IMR-90 (cell line): ENCODE measurements around the gene RPL21. TPM values are rescaled to one million over a fixed set of nuclear protein-coding genes. Genes with fewer than 3 reads are reported as not detected.

Source experiments
- ATAC-seq: fragments of 200-7000 bp; cut with Tn5 transposase; 2 replicates; pipeline ENCODE4 v1.9.1; 2020; ENCODE audit warnings: low read depth, mild to moderate bottlenecking, moderate library complexity
- BruUV-seq: library from RNA; stranded (reverse); fragments of 400-500 nt; replicated peaks from 2 replicates; lab custom pipeline; 2021; lab: Mats Ljungman, UMichigan
- CTCF ChIA-PET: fragments of 300-600 bp; formaldehyde crosslinking; extraction: SDS; loops from one replicate; lab custom pipeline; 2021; ENCODE audit warnings: antibody characterized with exemption; lab: Yijun Ruan, JAX
- POLR2A ChIA-PET: fragments of 300-600 bp; sonication (Branson Sonifier 250); formaldehyde crosslinking; loops from one replicate; lab custom pipeline; 2022; ENCODE audit warnings: antibody characterized with exemption; ENCODE audit not compliant: unreplicated experiment; lab: Charles Lee
- DNase-seq: peaks from one replicate; pipeline ENCODE4 v3.0.0; 2013
- H2AFZ ChIP-seq: replicated peaks from 2 replicates; pipeline ENCODE3; 2013; ENCODE audit warnings: low read length, mild to moderate bottlenecking; ENCODE audit not compliant: poor library complexity
- H2AK5ac ChIP-seq: 2 replicates; pipeline ENCODE4 v1.6.1; 2013; ENCODE audit warnings: low read depth, low read length, inconsistent platforms
- H2AK9ac ChIP-seq: replicated peaks from 2 replicates; pipeline ENCODE3; 2013; ENCODE audit warnings: mild to moderate bottlenecking, low read depth, low read length, moderate library complexity; ENCODE audit not compliant: poor library complexity
- H2BK120ac ChIP-seq: 2 replicates; pipeline ENCODE4 v1.6.1; 2013; ENCODE audit warnings: low read depth, low read length, inconsistent platforms
- H2BK15ac ChIP-seq: 3 replicates; pipeline ENCODE4 v1.6.1; 2013; ENCODE audit warnings: low read depth, low read length, inconsistent platforms
- H2BK20ac ChIP-seq: 2 replicates; pipeline ENCODE4 v1.6.1; 2013; ENCODE audit warnings: low read depth, mild to moderate bottlenecking, inconsistent platforms, low read length, moderate library complexity
- H2BK5ac ChIP-seq: 2 replicates; pipeline ENCODE4 v1.6.1; 2013; ENCODE audit warnings: mild to moderate bottlenecking, low read depth, low read length, inconsistent platforms; ENCODE audit not compliant: poor library complexity, severe bottlenecking
- H3K14ac ChIP-seq: replicated peaks from 2 replicates; pipeline ENCODE4 v1.6.1; 2013; ENCODE audit warnings: low read depth, low read length, inconsistent platforms
- H3K18ac ChIP-seq: 2 replicates; pipeline ENCODE4 v1.6.1; 2013; ENCODE audit warnings: low read depth, low read length, control low read depth
- H3K23ac ChIP-seq: 2 replicates; pipeline ENCODE4 v1.6.1; 2013; ENCODE audit warnings: low read depth, low read length, inconsistent platforms
- H3K27ac ChIP-seq: 2 replicates; pipeline ENCODE4 v1.5.1; 2013; ENCODE audit warnings: mild to moderate bottlenecking, control low read depth, low read length; ENCODE audit not compliant: insufficient read depth
- H3K27me3 ChIP-seq: 2 replicates; pipeline ENCODE4 v1.6.1; 2013; ENCODE audit warnings: low read length; ENCODE audit not compliant: control insufficient read depth, insufficient read depth
- H3K36me3 ChIP-seq: 2 replicates; pipeline ENCODE4 v1.6.1; 2013; ENCODE audit warnings: low read length, mixed read lengths; ENCODE audit not compliant: control insufficient read depth, insufficient read depth
- H3K4ac ChIP-seq: 2 replicates; pipeline ENCODE4 v1.6.1; 2013; ENCODE audit warnings: low read depth, low read length, inconsistent platforms
- H3K4me1 ChIP-seq: 2 replicates; pipeline ENCODE4 v1.6.1; 2013; ENCODE audit warnings: low read length, mixed read lengths; ENCODE audit not compliant: control insufficient read depth, insufficient read depth
- H3K4me2 ChIP-seq: 2 replicates; pipeline ENCODE4 v1.6.1; 2013; ENCODE audit warnings: low read depth, mild to moderate bottlenecking, control low read depth, low read length, moderate library complexity
- H3K4me3 ChIP-seq: 2 replicates; pipeline ENCODE4 v1.5.1; 2013; ENCODE audit warnings: low read depth, mild to moderate bottlenecking, control low read depth, low read length, moderate library complexity; ENCODE audit not compliant: insufficient read depth
- H3K56ac ChIP-seq: 2 replicates; pipeline ENCODE4 v1.6.1; 2013; ENCODE audit warnings: low read length, inconsistent platforms; ENCODE audit not compliant: insufficient read depth; ENCODE audit errors: extremely low read depth
- H3K79me1 ChIP-seq, 2 experiments: 2 replicates each; pipeline ENCODE4 v1.6.1; 2013; ENCODE audit warnings: low read length in 2 of 2, inconsistent platforms in 1 of 2, low read depth in 1 of 2
- H3K9ac ChIP-seq: 2 replicates; pipeline ENCODE4 v1.6.1; 2013; ENCODE audit warnings: low read depth, low read length, control low read depth
- H3K9me1 ChIP-seq: 2 replicates; pipeline ENCODE4 v1.6.1; 2013; ENCODE audit warnings: low read length, inconsistent platforms; ENCODE audit not compliant: insufficient read depth
- H3K9me3 ChIP-seq: 2 replicates; pipeline ENCODE4 v1.6.1; 2013; ENCODE audit warnings: low read length; ENCODE audit not compliant: control insufficient read depth, insufficient read depth
- H4K20me1 ChIP-seq: 2 replicates; pipeline ENCODE4 v1.6.1; 2013; ENCODE audit warnings: low read length, inconsistent platforms; ENCODE audit not compliant: insufficient read depth
- H4K5ac ChIP-seq: 2 replicates; pipeline ENCODE4 v1.6.1; 2013; ENCODE audit warnings: mild to moderate bottlenecking, low read depth, low read length, control low read depth
- H4K8ac ChIP-seq, 2 experiments: 2 replicates each; pipeline ENCODE4 v1.6.1; 2013; ENCODE audit warnings: low read depth in 2 of 2, low read length in 2 of 2, control low read depth in 1 of 2, inconsistent platforms in 1 of 2
- H4K91ac ChIP-seq: 2 replicates; pipeline ENCODE4 v1.6.1; 2013; ENCODE audit warnings: low read depth, low read length, inconsistent platforms; ENCODE audit not compliant: insufficient read depth
- BHLHE40 ChIP-seq: fragments of 150-350 bp; IDR thresholded peaks from 2 replicates; pipeline ENCODE4 v1.6.1; 2016; ENCODE audit warnings: mild to moderate bottlenecking, low read depth, low read length
- CEBPB ChIP-seq: IDR thresholded peaks from 2 replicates; pipeline ENCODE4 v1.6.1; 2012; ENCODE audit warnings: low read depth, low read length, improper control_type of control experiment
- CHD1 ChIP-seq: IDR thresholded peaks from 2 replicates; pipeline ENCODE4 v1.6.1; 2012; ENCODE audit warnings: low read depth, low read length, improper control_type of control experiment
- FOS ChIP-seq: fragments of 150-350 bp; IDR thresholded peaks from 2 replicates; pipeline ENCODE4 v1.6.1; 2016; ENCODE audit warnings: low read depth, low read length
- MAFK ChIP-seq: IDR thresholded peaks from 2 replicates; pipeline ENCODE4 v1.6.1; 2012; ENCODE audit warnings: low read depth, low read length, improper control_type of control experiment
- MXI1 ChIP-seq: IDR thresholded peaks from 2 replicates; pipeline ENCODE4 v1.6.1; 2012; ENCODE audit warnings: low read depth, mild to moderate bottlenecking, low read length, moderate library complexity, borderline replicate concordance
- NFE2L2 ChIP-seq: fragments of 150-350 bp; IDR thresholded peaks from 2 replicates; pipeline ENCODE4 v1.6.1; 2016; ENCODE audit warnings: low read depth, mild to moderate bottlenecking, low read length
- POLR2A ChIP-seq: IDR thresholded peaks from 2 replicates; pipeline ENCODE4 v1.6.1; 2012; ENCODE audit warnings: mild to moderate bottlenecking, low read depth, low read length
- RAD21 ChIP-seq: IDR thresholded peaks from 2 replicates; pipeline ENCODE4 v1.6.1; 2012; ENCODE audit warnings: low read length, improper control_type of control experiment
- RCOR1 ChIP-seq: IDR thresholded peaks from 2 replicates; pipeline ENCODE4 v1.6.1; 2012; ENCODE audit warnings: mild to moderate bottlenecking, low read length, improper control_type of control experiment; ENCODE audit not compliant: insufficient replicate concordance
- RFX5 ChIP-seq: IDR thresholded peaks from 2 replicates; pipeline ENCODE4 v1.8.0; 2012; ENCODE audit warnings: low read depth, mild to moderate bottlenecking, low read length, moderate library complexity
- SMC3 ChIP-seq: fragments of 150-350 bp; IDR thresholded peaks from 2 replicates; pipeline ENCODE4 v1.6.1; 2016; ENCODE audit warnings: low read depth, mild to moderate bottlenecking, antibody characterized with exemption, low read length, moderate library complexity
- WGBS, 2 experiments: methylation state at CpG; one replicate each; pipeline versions ENCODE4 v1.1.5 to v1.1.7; 2013; ENCODE audit warnings: missing lambda C conversion rate in 2 of 2; ENCODE audit not compliant: insufficient read length in 1 of 2; ENCODE audit errors: extremely low coverage in 2 of 2; 5-methylcytosine and 5-hydroxymethylcytosine counted together
- dilution Hi-C: fragments of 300-500 bp; cut with HindIII; formaldehyde crosslinking; loops from one replicate; pipeline ENCODE4 v1.14.3; 2018; ENCODE audit warnings: low sequenced_read_pairs; ENCODE audit not compliant: unreplicated experiment
- in situ Hi-C: fragments of 300-500 bp; cut with MboI; formaldehyde crosslinking; loops from 3 replicates; pipeline ENCODE4 v1.14.3; 2019; ENCODE audit warnings: low sequenced_read_pairs, inconsistent platforms, mixed read lengths
- intact Hi-C: fragments of 100-400 bp; cut with micrococcal nuclease; formaldehyde crosslinking; loops from 2 replicates; pipeline ENCODE4 v1.10.0; 2022
- polyA plus RNA-seq, 3 experiments: library from polyadenylated mRNA; depleted of rRNA; stranded (reverse); fragments of >200 nt; gene quantifications; 2 replicates each; pipeline ENCODE4 v1.2.3, GENCODE V29; 2012; ENCODE audit warnings: low replicate concordance in 1 of 3
- total RNA-seq: library from RNA; depleted of rRNA; stranded (reverse); fragments of >200 nt; gene quantifications from 2 replicates; pipeline ENCODE4 v1.2.3, GENCODE V29; 2012
- TF ChIP-seq, protein P1 (sequence below): fragments of 150-350 bp; IDR thresholded peaks from 2 replicates; pipeline ENCODE4 v1.6.1; 2017; ENCODE audit warnings: mild to moderate bottlenecking, antibody characterized with exemption, low read length, low read depth
- TF ChIP-seq, protein P2 (sequence below): conservative IDR thresholded peaks from 2 replicates; pipeline ENCODE4 v1.5.1; 2012; ENCODE audit warnings: mild to moderate bottlenecking, low read depth, low read length, improper control_type of control experiment
- TF ChIP-seq, protein P3 (sequence below): fragments of 150-350 bp; IDR thresholded peaks from 2 replicates; pipeline ENCODE4 v1.6.1; 2016; ENCODE audit warnings: low read depth, mild to moderate bottlenecking, low read length, moderate library complexity, borderline replicate concordance

RPL21 gene
- total and polyA plus RNA-seq, 2 of the 4 experiments (the other 2 are of a cell fraction): 912 to 1,160 TPM

- no peak for TF ChIP-seq RCOR1
Observed at GRCh38 chr13:27264181-27264580, 12.8 kb downstream of the RPL21 start (continued).

DNA sequence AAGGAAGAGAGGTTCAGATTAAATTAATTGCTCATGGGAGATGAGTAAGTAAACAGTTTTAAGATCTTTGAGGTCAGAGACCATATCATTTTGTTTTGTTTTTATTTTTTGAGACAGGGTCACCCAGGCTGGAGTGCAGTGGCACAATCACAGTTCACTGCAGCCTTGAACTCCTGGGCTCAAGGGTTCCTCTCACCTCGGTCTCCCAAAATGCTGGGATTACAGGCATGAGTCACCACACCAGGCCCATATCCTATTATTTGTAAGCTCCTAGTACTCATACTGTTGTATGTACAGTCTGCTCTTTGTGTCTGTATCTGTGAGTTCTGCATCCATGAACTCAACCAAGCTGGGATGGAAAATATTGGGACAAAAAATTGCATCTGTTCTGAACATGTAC, 13.3 kb downstream of the RPL21 start:
- WGBS, 2 experiments: no CpG with 5 or more reads among the region's 1 CpG
- in situ Hi-C loops (no loop called here), dilution Hi-C loops (no loop called here), intact Hi-C loops (no loop called here)
- Histone ChIP-seq H2BK5ac (no peak overlapping the region), H4K91ac (no peak overlapping the region), H2BK120ac (no peak overlapping the region), H2AK5ac (no peak overlapping the region), H3K27ac (no peak overlapping the region), H2BK15ac (no peak overlapping the region), H4K8ac (no peak overlapping the region), H3K79me1 (peaks cover 4 to 15% of the 10 kb centered on the region in 2 experiments; a peak in 3 of 4 replicates), H3K9ac (no peak overlapping the region), H4K5ac (no peak overlapping the region), H4K20me1 (peaks cover 4% of the 10 kb centered on the region; the same call in 1 of the 2 replicates), H2AFZ (no peak overlapping the region), H3K4me3 (no peak overlapping the region), H2AK9ac (no peak overlapping the region), H3K56ac (no peak overlapping the region), H3K18ac (no peak overlapping the region), H3K36me3 (peaks cover 6% of the 10 kb centered on the region), H3K9me3 (no peaks in the 10 kb centered on the region), H2BK20ac (no peak overlapping the region), H3K4ac (no peak overlapping the region), H3K14ac (no peak overlapping the region), H3K27me3 (no peaks in the 10 kb centered on the region), H3K23ac (no peak overlapping the region), H3K9me1 (peaks cover 4% of the 10 kb centered on the region), H3K4me2 (no peak overlapping the region), H3K4me1 (peaks cover 4% of the 10 kb centered on the region; the same call in 1 of the 2 replicates)
- CTCF ChIA-PET: no interaction called here
- BruUV-seq: no TSS peak
- ATAC-seq (no peak), DNase-seq (no peak)
- POLR2A ChIA-PET: interaction anchor here (0.5 kb wide), 1 partner anchor 21 kb away, joined by 3 read pairs; no protein-coding TSS in a partner anchor
- TF ChIP-seq CHD1: no peak
- TF ChIP-seq CEBPB: no peak
- no peak for TF ChIP-seq BHLHE40
- TF ChIP-seq FOS: no peak
- no peak for TF ChIP-seq NFE2L2
- TF ChIP-seq, protein P1, sequence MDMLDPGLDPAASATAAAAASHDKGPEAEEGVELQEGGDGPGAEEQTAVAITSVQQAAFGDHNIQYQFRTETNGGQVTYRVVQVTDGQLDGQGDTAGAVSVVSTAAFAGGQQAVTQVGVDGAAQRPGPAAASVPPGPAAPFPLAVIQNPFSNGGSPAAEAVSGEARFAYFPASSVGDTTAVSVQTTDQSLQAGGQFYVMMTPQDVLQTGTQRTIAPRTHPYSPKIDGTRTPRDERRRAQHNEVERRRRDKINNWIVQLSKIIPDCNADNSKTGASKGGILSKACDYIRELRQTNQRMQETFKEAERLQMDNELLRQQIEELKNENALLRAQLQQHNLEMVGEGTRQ: no peak
- TF ChIP-seq RAD21: no peak
- TF ChIP-seq POLR2A: no peak
- TF ChIP-seq RFX5: no peak
- TF ChIP-seq, protein P2, sequence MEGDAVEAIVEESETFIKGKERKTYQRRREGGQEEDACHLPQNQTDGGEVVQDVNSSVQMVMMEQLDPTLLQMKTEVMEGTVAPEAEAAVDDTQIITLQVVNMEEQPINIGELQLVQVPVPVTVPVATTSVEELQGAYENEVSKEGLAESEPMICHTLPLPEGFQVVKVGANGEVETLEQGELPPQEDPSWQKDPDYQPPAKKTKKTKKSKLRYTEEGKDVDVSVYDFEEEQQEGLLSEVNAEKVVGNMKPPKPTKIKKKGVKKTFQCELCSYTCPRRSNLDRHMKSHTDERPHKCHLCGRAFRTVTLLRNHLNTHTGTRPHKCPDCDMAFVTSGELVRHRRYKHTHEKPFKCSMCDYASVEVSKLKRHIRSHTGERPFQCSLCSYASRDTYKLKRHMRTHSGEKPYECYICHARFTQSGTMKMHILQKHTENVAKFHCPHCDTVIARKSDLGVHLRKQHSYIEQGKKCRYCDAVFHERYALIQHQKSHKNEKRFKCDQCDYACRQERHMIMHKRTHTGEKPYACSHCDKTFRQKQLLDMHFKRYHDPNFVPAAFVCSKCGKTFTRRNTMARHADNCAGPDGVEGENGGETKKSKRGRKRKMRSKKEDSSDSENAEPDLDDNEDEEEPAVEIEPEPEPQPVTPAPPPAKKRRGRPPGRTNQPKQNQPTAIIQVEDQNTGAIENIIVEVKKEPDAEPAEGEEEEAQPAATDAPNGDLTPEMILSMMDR: no peak
- TF ChIP-seq SMC3: no peak
- TF ChIP-seq RCOR1: no peak
- TF ChIP-seq MAFK: no peak
- TF ChIP-seq, protein P3, sequence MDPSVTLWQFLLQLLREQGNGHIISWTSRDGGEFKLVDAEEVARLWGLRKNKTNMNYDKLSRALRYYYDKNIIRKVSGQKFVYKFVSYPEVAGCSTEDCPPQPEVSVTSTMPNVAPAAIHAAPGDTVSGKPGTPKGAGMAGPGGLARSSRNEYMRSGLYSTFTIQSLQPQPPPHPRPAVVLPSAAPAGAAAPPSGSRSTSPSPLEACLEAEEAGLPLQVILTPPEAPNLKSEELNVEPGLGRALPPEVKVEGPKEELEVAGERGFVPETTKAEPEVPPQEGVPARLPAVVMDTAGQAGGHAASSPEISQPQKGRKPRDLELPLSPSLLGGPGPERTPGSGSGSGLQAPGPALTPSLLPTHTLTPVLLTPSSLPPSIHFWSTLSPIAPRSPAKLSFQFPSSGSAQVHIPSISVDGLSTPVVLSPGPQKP: no peak
- TF ChIP-seq MXI1: no peak
